NCI-H524 treated with DMSO at 0.1 percent for 48 hours (cell line): ENCODE measurements around the gene GPX4.
"Not testable (repeated sequence)": the region's sequence is repeated elsewhere in the genome, so short reads cannot be mapped to it uniquely, and the experiment has no call there.

Experiments used
- DNase-seq: peaks from one replicate; lab custom pipeline; 2025; lab: John Stamatoyannopoulos, UW

GPX4 gene

GRCh38 chr19:1113986-1114483 is 10.2 kb downstream of the GPX4 start:
- no peak for DNase-seq

- not testable (repeated sequence) for DNase-seq
Observed at GRCh38 chr19:1114728-1115127, 10.9 kb downstream of the GPX4 start.

GRCh38 chr19:1115646-1116420 is 12.0 kb downstream of the GPX4 start:
- DNase-seq = no peak

- no peak for DNase-seq
Observed at GRCh38 chr19:1116726-1117581, 13.2 kb downstream of the GPX4 start.

- DNase-seq = no peak
Observed at GRCh38 chr19:1117654-1118053, 13.9 kb downstream of the GPX4 start.

- no peak for DNase-seq
Observed at GRCh38 chr19:1118999-1119398, 15.2 kb downstream of the GPX4 start.

- DNase-seq = no peak
Observed at GRCh38 chr19:1119475-1120217, 15.9 kb downstream of the GPX4 start.

GRCh38 chr19:1121395-1121794 is 17.6 kb downstream of the GPX4 start:
- DNase-seq = no peak

- no peak for DNase-seq
Observed at GRCh38 chr19:1122021-1122971, 18.5 kb downstream of the GPX4 start.

GRCh38 chr19:1122972-1123363 is 19.2 kb downstream of the GPX4 start:
- no peak for DNase-seq

GRCh38 chr19:1123381-1123780 is 19.6 kb downstream of the GPX4 start:
- DNase-seq = no peak

GRCh38 chr19:1123885-1124677 is 20.3 kb downstream of the GPX4 start:
- no peak for DNase-seq

- DNase-seq = no peak
Observed at GRCh38 chr19:1125601-1126467, 22.0 kb downstream of the GPX4 start.

- DNase-seq = no peak
Observed at GRCh38 chr19:1126984-1127760, 23.4 kb downstream of the GPX4 start.

GRCh38 chr19:1128106-1128505 is 24.3 kb downstream of the GPX4 start:
- no peak for DNase-seq

- not testable (repeated sequence) for DNase-seq
Observed at GRCh38 chr19:1129084-1129483, 25.3 kb downstream of the GPX4 start.

- no peak for DNase-seq
Observed at GRCh38 chr19:1129535-1129934, 25.7 kb downstream of the GPX4 start.
